H1 (cell line): ENCODE measurements around the gene KRT6C. TPM values are rescaled to one million over a fixed set of nuclear protein-coding genes. Genes with fewer than 3 reads are reported as not detected.

Experiments
- CTCF ChIA-PET: fragments of 300-600 bp; sonication (Branson Sonifier 250); formaldehyde crosslinking; loops from one replicate; lab custom pipeline; 2021; ENCODE audit not compliant: partially characterized antibody; lab: Charles Lee
- POLR2A ChIA-PET: fragments of 300-600 bp; sonication (Branson Sonifier 250); formaldehyde crosslinking; loops from one replicate; lab custom pipeline; 2021; ENCODE audit warnings: inconsistent platforms; ENCODE audit not compliant: partially characterized antibody; lab: Charles Lee
- DNase-seq, 2 experiments: peaks; one replicate each; pipeline versions ENCODE4 v3.0.0 to v3.0.0-alpha.2; 2010 to 2022; ENCODE audit warnings: low spot score in 2 of 2, low read depth in 1 of 2, mixed read lengths in 1 of 2
- FAIRE-seq: peaks from 2 replicates; lab custom pipeline; 2011; peaks lifted over from hg19 to GRCh38; lab: Jason Lieb, UNC
- H2AFZ ChIP-seq: 2 replicates; pipeline ENCODE4 v1.8.1; 2012; ENCODE audit warnings: low read length, inconsistent platforms
- H2AK5ac ChIP-seq: 2 replicates; pipeline ENCODE4 v1.6.1; 2013; ENCODE audit warnings: low read depth, low read length
- H2BK120ac ChIP-seq: replicated peaks from 2 replicates; pipeline ENCODE3; 2013; ENCODE audit warnings: low read depth, low read length, inconsistent platforms
- H2BK12ac ChIP-seq: 2 replicates; pipeline ENCODE4 v1.6.1; 2013; ENCODE audit warnings: low read depth, low read length
- H2BK15ac ChIP-seq: 2 replicates; pipeline ENCODE4 v1.6.1; 2013; ENCODE audit warnings: low read length
- H2BK20ac ChIP-seq: 2 replicates; pipeline ENCODE4 v1.6.1; 2013; ENCODE audit warnings: low read length
- H2BK5ac ChIP-seq: 2 replicates; pipeline ENCODE4 v1.6.1; 2013; ENCODE audit warnings: low read depth, low read length
- H3K14ac ChIP-seq: 2 replicates; pipeline ENCODE4 v1.6.1; 2013; ENCODE audit warnings: inconsistent platforms; ENCODE audit not compliant: insufficient read length
- H3K18ac ChIP-seq: 2 replicates; pipeline ENCODE4 v1.6.1; 2013; ENCODE audit warnings: low read length; ENCODE audit errors: extremely low read depth
- H3K23ac ChIP-seq: 2 replicates; pipeline ENCODE4 v1.6.1; 2013; ENCODE audit warnings: inconsistent platforms; ENCODE audit not compliant: insufficient read length
- H3K23me2 ChIP-seq: 2 replicates; pipeline ENCODE4 v1.6.1; 2013; ENCODE audit warnings: low read depth, low read length
- H3K27ac ChIP-seq: 2 replicates; pipeline ENCODE4 v1.6.1; 2011; ENCODE audit warnings: low read depth, low read length, inconsistent platforms
- H3K27me3 ChIP-seq, 4 experiments: replicated peaks in 1 of 4; 1 replicate in 1 of 4; 2 replicates in 3 of 4; pipeline versions ENCODE4 v1.6.1 to v1.8.1; 2011 to 2013; ENCODE audit warnings: low read length in 3 of 4, mild to moderate bottlenecking in 3 of 4, inconsistent platforms in 2 of 4, mixed read lengths in 2 of 4, moderate library complexity in 1 of 4; ENCODE audit not compliant: control insufficient read depth in 3 of 4, insufficient read depth in 3 of 4; ENCODE audit errors: extremely low read depth in 1 of 4
- H3K36me3 ChIP-seq, 4 experiments: 2 replicates each; pipeline versions ENCODE4 v1.6.1 to v1.8.1; 2011 to 2013; ENCODE audit warnings: mild to moderate bottlenecking in 4 of 4, low read length in 3 of 4, moderate library complexity in 2 of 4, control low read depth in 1 of 4, inconsistent platforms in 1 of 4; ENCODE audit not compliant: insufficient read depth in 4 of 4, control insufficient read depth in 2 of 4
- H3K4ac ChIP-seq: replicated peaks from 2 replicates; pipeline ENCODE3; 2013; ENCODE audit warnings: low read length, low read depth, mixed read lengths, inconsistent platforms; ENCODE audit not compliant: insufficient read length
- H3K4me1 ChIP-seq, 4 experiments: replicated peaks in 1 of 4; 1 replicate in 1 of 4; 2 replicates in 3 of 4; pipeline versions ENCODE4 v1.6.1 to v1.8.1; 2011 to 2013; ENCODE audit warnings: low read length in 3 of 4, inconsistent platforms in 2 of 4, mixed read lengths in 1 of 4; ENCODE audit not compliant: insufficient read depth in 4 of 4, control insufficient read depth in 3 of 4
- H3K4me2 ChIP-seq, 2 experiments: 2 replicates each; pipeline versions ENCODE4 v1.6.1 to v1.8.1; 2011 to 2013; ENCODE audit warnings: low read depth in 2 of 2, low read length in 2 of 2, control low read depth in 1 of 2, inconsistent platforms in 1 of 2, mild to moderate bottlenecking in 1 of 2; ENCODE audit not compliant: insufficient read depth in 1 of 2
- H3K4me3 ChIP-seq, 4 experiments: fragments of 200-600, 300-600 bp in 1 of 4; sonication (generic), shearing (Covaris generic), sonication (Bioruptor Twin) in 1 of 4; 2 replicates each; pipeline versions ENCODE4 v1.5.1 to v1.8.1; 2011 to 2016; ENCODE audit warnings: low read length in 4 of 4, low read depth in 3 of 4, control low read depth in 2 of 4, inconsistent platforms in 2 of 4, mild to moderate bottlenecking in 2 of 4, mixed read lengths in 1 of 4, moderate library complexity in 1 of 4; ENCODE audit not compliant: insufficient read depth in 2 of 4; ENCODE audit errors: extremely low read depth in 1 of 4
- H3K56ac ChIP-seq: replicated peaks from 2 replicates; pipeline ENCODE3; 2013; ENCODE audit warnings: low read depth, mild to moderate bottlenecking, mixed read lengths, low read length, inconsistent platforms; ENCODE audit not compliant: insufficient read length
- H3K79me1 ChIP-seq: 2 replicates; pipeline ENCODE4 v1.6.1; 2013; ENCODE audit warnings: low read depth, low read length, control low read depth
- H3K79me2 ChIP-seq, 2 experiments: 2 replicates each; pipeline versions ENCODE4 v1.6.1 to v1.8.1; 2012 to 2013; ENCODE audit warnings: low read length in 2 of 2, mild to moderate bottlenecking in 2 of 2, inconsistent platforms in 1 of 2; ENCODE audit not compliant: insufficient read depth in 2 of 2, control insufficient read depth in 1 of 2
- H3K9ac ChIP-seq, 4 experiments: replicated peaks in 1 of 4; 1 replicate in 1 of 4; 2 replicates in 3 of 4; pipeline versions ENCODE4 v1.6.1 to v1.8.1; 2011 to 2013; ENCODE audit warnings: low read depth in 3 of 4, low read length in 3 of 4, control low read depth in 2 of 4, mild to moderate bottlenecking in 2 of 4, moderate library complexity in 2 of 4, inconsistent platforms in 1 of 4; ENCODE audit errors: extremely low read depth in 1 of 4
- H3K9me3 ChIP-seq, 2 experiments: 2 replicates each; pipeline versions ENCODE4 v1.6.1 to v1.8.1; 2012 to 2013; ENCODE audit warnings: mild to moderate bottlenecking in 2 of 2, moderate library complexity in 2 of 2, control low read depth in 1 of 2, inconsistent platforms in 1 of 2, low read depth in 1 of 2, low read length in 1 of 2, mixed read lengths in 1 of 2; ENCODE audit not compliant: insufficient read depth in 2 of 2
- H4K20me1 ChIP-seq, 2 experiments: replicated peaks in 1 of 2; 2 replicates each; pipeline versions ENCODE3 to v1.8.1; 2011 to 2013; ENCODE audit warnings: inconsistent platforms in 2 of 2, low read length in 2 of 2, mild to moderate bottlenecking in 1 of 2; ENCODE audit not compliant: insufficient read depth in 2 of 2, control insufficient read depth in 1 of 2
- H4K5ac ChIP-seq: 2 replicates; pipeline ENCODE4 v1.6.1; 2013; ENCODE audit warnings: low read length, low read depth, mixed read lengths, inconsistent platforms; ENCODE audit not compliant: insufficient read length
- H4K8ac ChIP-seq: 2 replicates; pipeline ENCODE4 v1.8.0; 2013; ENCODE audit warnings: mild to moderate bottlenecking, moderate library complexity, low read length, inconsistent platforms; ENCODE audit not compliant: insufficient read depth; ENCODE audit errors: extremely low read depth
- H4K91ac ChIP-seq: replicated peaks from 2 replicates; pipeline ENCODE3; 2013; ENCODE audit warnings: low read length, mixed read lengths, inconsistent platforms; ENCODE audit not compliant: insufficient read length
- EP300 ChIP-seq, 2 experiments: IDR thresholded peaks; 1 replicate in 1 of 2; 2 replicates in 1 of 2; pipeline ENCODE4 v1.6.1; 2011 to 2012; ENCODE audit warnings: low read depth in 2 of 2, low read length in 2 of 2, mild to moderate bottlenecking in 2 of 2, borderline replicate concordance in 1 of 2, inconsistent platforms in 1 of 2, moderate library complexity in 1 of 2
- JUND ChIP-seq: IDR thresholded peaks from 2 replicates; pipeline ENCODE4 v1.6.1; 2011; ENCODE audit warnings: mild to moderate bottlenecking, improper control_type of control experiment, low read length
- KDM5A ChIP-seq: fragments of 200-600 bp; IDR thresholded peaks from 2 replicates; pipeline ENCODE4 v1.7.1; 2012; ENCODE audit warnings: mild to moderate bottlenecking, low read length, inconsistent platforms, mixed read lengths
- WGBS, 2 experiments: shearing (Covaris generic) in 1 of 2; methylation state at CpG; one replicate each; pipeline versions ENCODE4 v1.1.6 to v1.1.7; 2013 to 2015; ENCODE audit warnings: low lambda C conversion rate in 2 of 2, mixed read lengths in 2 of 2, inconsistent platforms in 1 of 2, low coverage in 1 of 2, missing lambda C conversion rate in 1 of 2; ENCODE audit not compliant: insufficient replicate concordance in 2 of 2, insufficient coverage in 1 of 2, insufficient read length in 1 of 2; ENCODE audit errors: extremely low coverage in 1 of 2, missing lambda C conversion rate in 1 of 2; 5-methylcytosine and 5-hydroxymethylcytosine counted together
- polyA plus RNA-seq, 7 experiments: library from polyadenylated mRNA; depleted of rRNA in 3 of 7; stranded (reverse) in 5 of 7; unstranded in 2 of 7; fragments of >200 nt in 5 of 7; fragments of 200-250 nt in 2 of 7; gene quantifications; 1 replicate in 5 of 7; 2 replicates in 1 of 7; 4 replicates in 1 of 7; pipeline versions ENCODE4 v1.2.1 to v1.2.3, GENCODE V29; 2011 to 2013; ENCODE audit warnings: missing spikeins in 2 of 7, mixed read lengths in 2 of 7
- total RNA-seq: library from RNA; stranded (reverse); fragmentation: NEBNext Ultra II Directional; extraction: Animal tissue kit (Norgen Biotek cat#: 25700); gene quantifications from 2 replicates; pipeline ENCODE4 v1.2.1, GENCODE V29; 2021
- TF ChIP-seq, protein P1 (sequence below): IDR thresholded peaks from 2 replicates; pipeline ENCODE4 v1.6.1; 2012; ENCODE audit warnings: inconsistent platforms

KRT6C gene
- total and polyA plus RNA-seq, 2 of the 8 experiments (the other 6 are each of a cell fraction or from before 2014, with no cell fraction given) = not detected

DNA sequence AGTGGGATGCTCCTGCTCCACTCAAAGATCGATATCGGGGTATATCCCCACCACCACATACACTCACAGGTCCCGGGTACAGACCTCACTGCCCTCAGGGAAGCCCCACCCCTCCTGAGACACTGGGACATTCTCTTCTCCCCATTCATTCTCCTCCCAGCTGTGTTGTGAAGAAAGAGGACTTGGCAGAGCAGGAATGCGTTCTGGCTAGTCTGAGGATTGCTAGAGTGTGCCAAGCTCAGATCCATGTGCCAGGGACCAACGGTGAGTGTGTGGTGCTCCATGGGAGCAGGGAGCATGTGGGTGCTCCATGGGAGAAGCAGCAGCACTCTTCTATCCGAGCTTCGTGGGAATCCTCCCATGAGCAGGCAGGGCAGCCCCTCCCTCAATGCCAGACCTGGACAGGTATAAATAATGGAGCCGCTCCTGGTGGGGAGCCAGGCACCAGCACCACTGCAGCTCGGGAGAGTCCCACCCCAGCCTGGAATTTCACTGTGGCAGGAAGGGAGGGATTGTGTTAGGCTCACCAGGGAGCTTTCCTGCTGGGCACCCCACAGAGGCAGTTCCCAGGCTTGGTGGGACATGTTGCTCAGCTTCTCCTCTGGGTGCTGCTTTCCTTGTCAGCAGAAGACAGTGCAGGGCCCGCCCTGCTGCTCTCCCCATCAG is 48.9 kb upstream of the KRT6C start:
- no peak overlapping the region for H2BK120ac ChIP-seq
- H3K56ac ChIP-seq = no peak overlapping the region
- no peaks in the 10 kb centered on the region for H3K79me2 ChIP-seq
- no peak overlapping the region for H3K27ac ChIP-seq
- POLR2A ChIA-PET = interaction anchor here (0.6 kb wide), 1 partner anchor 149 kb away, joined by 3 read pairs; no protein-coding TSS in a partner anchor
- no peaks in the 10 kb centered on the region; a peak in 1 of 4 replicates for H3K9me3 ChIP-seq
- no peak overlapping the region for H2BK5ac ChIP-seq
- no peak overlapping the region for H3K4me2 ChIP-seq
- CTCF ChIA-PET = interaction anchor here (1.0 to 4.0 kb wide), 9 partner anchors 8 to 375 kb away, joined by 3 to 27 read pairs (median 5); no protein-coding TSS in a partner anchor
- no peak overlapping the region for H2BK12ac ChIP-seq
- H3K9ac ChIP-seq = no peak overlapping the region
- no peak overlapping the region for H3K18ac ChIP-seq
- H3K23ac ChIP-seq = no peak overlapping the region
- no peak overlapping the region for H4K8ac ChIP-seq
- H3K79me1 ChIP-seq = no peaks in the 10 kb centered on the region
- H3K14ac ChIP-seq = no peak overlapping the region
- no peak overlapping the region for H3K4ac ChIP-seq
- H2AFZ ChIP-seq = no peak overlapping the region
- no peak overlapping the region for H3K4me3 ChIP-seq
- H3K27me3 ChIP-seq = no peaks in the 10 kb centered on the region; a peak in 1 of 7 replicates
- no peak overlapping the region for H4K5ac ChIP-seq
- H3K36me3 ChIP-seq = no peaks in the 10 kb centered on the region
- 92% methylated on average over 10 of the region's 10 CpGs; no CpG with 5 or more reads in 1 of the 2 experiments for WGBS, 2 experiments
- H2AK5ac ChIP-seq = no peak overlapping the region
- H2BK15ac ChIP-seq = no peak overlapping the region
- no peak overlapping the region for H2BK20ac ChIP-seq
- no peak for FAIRE-seq
- H3K4me1 ChIP-seq = peaks cover 0 to 1% (median 0%) of the 10 kb centered on the region in 4 experiments; a peak in 1 of 7 replicates
- no peaks in the 10 kb centered on the region for H3K23me2 ChIP-seq
- no peak overlapping the region for H4K91ac ChIP-seq
- peak in 1 of 2 experiments; percentile 27 for DNase-seq
- no peaks in the 10 kb centered on the region for H4K20me1 ChIP-seq
- TF ChIP-seq, protein P1, sequence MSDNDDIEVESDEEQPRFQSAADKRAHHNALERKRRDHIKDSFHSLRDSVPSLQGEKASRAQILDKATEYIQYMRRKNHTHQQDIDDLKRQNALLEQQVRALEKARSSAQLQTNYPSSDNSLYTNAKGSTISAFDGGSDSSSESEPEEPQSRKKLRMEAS = no peak
- TF ChIP-seq EP300 (IDR thresholded peaks at IDR 0.05; ENCODE audit: borderline replicate concordance in 1 of 2, low read depth in 2 of 2, low read length in 2 of 2) (no peak), JUND (no peak), KDM5A (no peak)
